Measurements from ENCODE around the gene FGF1.

FGF1 gene

DNA sequence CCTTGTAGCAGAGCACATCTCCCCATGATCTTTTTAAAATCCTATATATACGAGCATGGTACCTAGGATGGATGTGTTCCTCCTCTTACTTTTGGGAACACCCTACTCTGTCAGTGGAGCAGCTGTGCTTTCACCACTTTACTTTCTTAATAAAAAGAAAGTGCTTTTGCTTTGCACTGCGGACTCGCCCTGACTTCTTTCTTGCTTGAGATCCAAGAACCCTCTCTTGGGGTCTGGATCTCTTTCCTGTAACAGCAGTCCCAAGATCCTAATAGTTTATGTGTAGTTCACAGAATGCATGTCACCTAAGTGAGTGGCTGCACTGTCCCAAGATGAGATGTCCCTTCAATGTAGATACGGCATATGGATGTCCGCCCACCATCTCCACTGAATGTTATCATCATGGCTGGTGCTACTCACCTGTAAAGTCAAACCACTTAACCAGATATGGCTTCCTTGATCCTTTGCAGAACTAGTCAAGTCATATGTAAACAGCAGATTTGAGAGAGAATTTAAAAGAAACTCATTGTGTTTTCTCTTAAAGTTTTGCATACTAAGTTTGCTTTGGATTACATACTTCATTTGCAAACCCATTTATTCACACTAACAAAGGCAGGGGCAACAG is 1.9 kb downstream of the FGF1 start:
- H3K23ac ChIP-seq (ENCODE audit: low read length in 2 of 2) = no peak overlapping the region
- H3K4ac ChIP-seq (ENCODE audit: low read depth in 1 of 2, low read length in 2 of 2) = no peak overlapping the region
- H2BK12ac ChIP-seq (ENCODE audit: low read length in 2 of 2) = no peak overlapping the region
- H4K8ac ChIP-seq (ENCODE audit: low read length) = no peak overlapping the region
- no peaks in the 10 kb centered on the region for H3K9me3 ChIP-seq (ENCODE audit: control insufficient read depth, low read length)
- H3K4me1 ChIP-seq (ENCODE audit: control insufficient read depth, insufficient read depth, low read depth, low read length) = peaks cover 20% of the 10 kb centered on the region
- H2BK15ac ChIP-seq (ENCODE audit: low read depth, poor library complexity, severe bottlenecking) = no peak overlapping the region
- no peak overlapping the region for H3K4me2 ChIP-seq (ENCODE audit: low read length, poor library complexity, severe bottlenecking)
- H3K14ac ChIP-seq (ENCODE audit: low read length in 2 of 2) = no peak overlapping the region
- no peak for DNase-seq
- WGBS = 96% methylated on average over 4 of the region's 5 CpGs
- H3K36me3 ChIP-seq (ENCODE audit: control insufficient read depth in 1 of 2, insufficient read depth in 2 of 2, low read depth in 1 of 2, low read length in 2 of 2) = no peaks in the 10 kb centered on the region
- H3K79me1 ChIP-seq (replicated peaks; ENCODE audit: low read length, poor library complexity, severe bottlenecking) = no peaks in the 10 kb centered on the region
- no peak overlapping the region for H4K91ac ChIP-seq (ENCODE audit: low read length)
- H2AFZ ChIP-seq (ENCODE audit: low read depth, low read length) = no peak overlapping the region
- no peak overlapping the region for H2AK5ac ChIP-seq (ENCODE audit: low read length, severe bottlenecking)
- H2BK5ac ChIP-seq (ENCODE audit: low read depth, low read length, poor library complexity, severe bottlenecking) = no peak overlapping the region
- peak overlapping the region in 1 of 2 experiments; percentile 42 for H3K4me3 ChIP-seq (ENCODE audit: insufficient read depth in 1 of 2, low read depth in 1 of 2, low read length in 2 of 2)
- no peak overlapping the region for H2BK120ac ChIP-seq (ENCODE audit: low read depth, low read length)
- no peaks in the 10 kb centered on the region for H3K27me3 ChIP-seq (ENCODE audit: control insufficient read depth in 1 of 2, insufficient read depth in 1 of 2, low read length in 2 of 2)
- no peak overlapping the region for H3K27ac ChIP-seq (ENCODE audit: low read length, poor library complexity, severe bottlenecking)
- no peak overlapping the region for H3K18ac ChIP-seq (ENCODE audit: low read depth in 1 of 2, low read length in 2 of 2)
- peak overlapping the region; percentile 54 for H3K9ac ChIP-seq (ENCODE audit: low read length)

- H2BK5ac ChIP-seq (ENCODE audit: low read depth, low read length, poor library complexity, severe bottlenecking) = no peak overlapping the region
- no peak overlapping the region for H2BK120ac ChIP-seq (ENCODE audit: low read depth, low read length)
- DNase-seq = no peak
- H3K9me3 ChIP-seq (ENCODE audit: control insufficient read depth, low read length) = no peaks in the 10 kb centered on the region
- H4K91ac ChIP-seq (ENCODE audit: low read length) = no peak overlapping the region
- H3K4me3 ChIP-seq (ENCODE audit: insufficient read depth in 1 of 2, low read depth in 1 of 2, low read length in 2 of 2) = no peak overlapping the region
- no peak overlapping the region for H3K4ac ChIP-seq (ENCODE audit: low read depth in 1 of 2, low read length in 2 of 2)
- no peak overlapping the region for H3K4me2 ChIP-seq (ENCODE audit: low read length, poor library complexity, severe bottlenecking)
- peaks cover 20% of the 10 kb centered on the region for H3K4me1 ChIP-seq (ENCODE audit: control insufficient read depth, insufficient read depth, low read depth, low read length)
- no peaks in the 10 kb centered on the region for H3K27me3 ChIP-seq (ENCODE audit: control insufficient read depth in 1 of 2, insufficient read depth in 1 of 2, low read length in 2 of 2)
- H3K14ac ChIP-seq (ENCODE audit: low read length in 2 of 2) = no peak overlapping the region
- no peak overlapping the region for H4K8ac ChIP-seq (ENCODE audit: low read length)
- H2BK15ac ChIP-seq (ENCODE audit: low read depth, poor library complexity, severe bottlenecking) = no peak overlapping the region
- H3K36me3 ChIP-seq (ENCODE audit: control insufficient read depth in 1 of 2, insufficient read depth in 2 of 2, low read depth in 1 of 2, low read length in 2 of 2) = no peaks in the 10 kb centered on the region
- H3K27ac ChIP-seq (ENCODE audit: low read length, poor library complexity, severe bottlenecking) = no peak overlapping the region
- WGBS = 100% methylated on average over 2 of the region's 3 CpGs
- H2AK5ac ChIP-seq (ENCODE audit: low read length, severe bottlenecking) = no peak overlapping the region
- no peaks in the 10 kb centered on the region for H3K79me1 ChIP-seq (replicated peaks; ENCODE audit: low read length, poor library complexity, severe bottlenecking)
- H3K9ac ChIP-seq (ENCODE audit: low read length) = no peak overlapping the region
- no peak overlapping the region for H3K18ac ChIP-seq (ENCODE audit: low read depth in 1 of 2, low read length in 2 of 2)
- no peak overlapping the region for H2BK12ac ChIP-seq (ENCODE audit: low read length in 2 of 2)
- H2AFZ ChIP-seq (ENCODE audit: low read depth, low read length) = no peak overlapping the region
- no peak overlapping the region for H3K23ac ChIP-seq (ENCODE audit: low read length in 2 of 2)
Observed at GRCh38 chr5:142683116-142683515, 2.8 kb downstream of the FGF1 start.

DNA sequence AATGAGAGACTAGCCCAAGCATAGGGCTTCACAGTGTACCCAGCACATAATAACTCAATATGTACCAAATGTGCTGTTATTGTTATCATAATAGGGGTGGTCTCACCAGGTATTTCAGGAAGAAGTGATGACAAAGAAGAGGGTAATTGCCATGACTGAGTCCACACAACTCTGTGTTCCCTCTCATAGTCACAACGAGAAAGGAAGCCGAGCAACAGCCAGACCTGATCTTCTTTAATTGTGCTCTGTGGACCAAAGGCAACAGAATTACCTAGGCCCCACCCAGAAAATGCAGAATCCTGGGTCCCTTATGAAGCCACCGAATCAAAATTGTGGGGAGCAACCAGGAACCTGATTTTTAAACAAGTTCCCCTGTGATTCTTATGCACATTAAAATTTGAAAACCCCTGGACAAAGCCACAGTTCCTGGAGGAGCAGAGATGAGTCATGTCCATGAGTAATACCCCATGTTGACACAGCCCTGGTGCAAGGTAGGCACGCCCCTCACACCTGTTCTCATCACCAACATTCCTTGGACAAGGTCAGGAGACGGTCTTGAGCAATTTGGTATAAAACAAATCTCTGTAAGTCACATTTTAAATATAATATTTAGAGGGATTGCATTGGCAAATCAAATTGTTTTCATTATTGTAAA is 5.2 kb downstream of the FGF1 start:
- WGBS = 83% methylated on average over 3 of the region's 5 CpGs
- Histone ChIP-seq H3K9me3 (ENCODE audit: control insufficient read depth, low read length) (no peaks in the 10 kb centered on the region), H2BK120ac (ENCODE audit: low read depth, low read length) (no peak overlapping the region), H2BK15ac (ENCODE audit: low read depth, poor library complexity, severe bottlenecking) (no peak overlapping the region), H3K27ac (ENCODE audit: low read length, poor library complexity, severe bottlenecking) (peak overlapping the region; percentile 16), H3K4me1 (ENCODE audit: control insufficient read depth, insufficient read depth, low read depth, low read length) (peaks cover 10% of the 10 kb centered on the region), H2AK5ac (ENCODE audit: low read length, severe bottlenecking) (no peak overlapping the region), H3K4me3 (ENCODE audit: insufficient read depth in 1 of 2, low read depth in 1 of 2, low read length in 2 of 2) (no peak overlapping the region), H3K36me3 (ENCODE audit: control insufficient read depth in 1 of 2, insufficient read depth in 2 of 2, low read depth in 1 of 2, low read length in 2 of 2) (no peaks in the 10 kb centered on the region), H3K18ac (ENCODE audit: low read depth in 1 of 2, low read length in 2 of 2) (no peak overlapping the region), H3K27me3 (ENCODE audit: control insufficient read depth in 1 of 2, insufficient read depth in 1 of 2, low read length in 2 of 2) (no peaks in the 10 kb centered on the region), H3K4ac (ENCODE audit: low read depth in 1 of 2, low read length in 2 of 2) (no peak overlapping the region), H3K79me1 (replicated peaks; ENCODE audit: low read length, poor library complexity, severe bottlenecking) (no peaks in the 10 kb centered on the region), H3K23ac (ENCODE audit: low read length in 2 of 2) (no peak overlapping the region), H3K9ac (ENCODE audit: low read length) (no peak overlapping the region), H4K91ac (ENCODE audit: low read length) (no peak overlapping the region), H2BK12ac (ENCODE audit: low read length in 2 of 2) (no peak overlapping the region), H2BK5ac (ENCODE audit: low read depth, low read length, poor library complexity, severe bottlenecking) (no peak overlapping the region), H4K8ac (ENCODE audit: low read length) (no peak overlapping the region), H2AFZ (ENCODE audit: low read depth, low read length) (no peak overlapping the region), H3K4me2 (ENCODE audit: low read length, poor library complexity, severe bottlenecking) (no peak overlapping the region), H3K14ac (ENCODE audit: low read length in 2 of 2) (no peak overlapping the region)
- peak; percentile 36 for DNase-seq

GRCh38 chr5:142679744-142680143 is 6.1 kb downstream of the FGF1 start:
- H3K4me3 ChIP-seq (ENCODE audit: insufficient read depth in 1 of 2, low read depth in 1 of 2, low read length in 2 of 2) = no peak overlapping the region
- no peak overlapping the region for H2AK5ac ChIP-seq (ENCODE audit: low read length, severe bottlenecking)
- H2BK12ac ChIP-seq (ENCODE audit: low read length in 2 of 2) = no peak overlapping the region
- H3K23ac ChIP-seq (ENCODE audit: low read length in 2 of 2) = no peak overlapping the region
- no peaks in the 10 kb centered on the region for H3K36me3 ChIP-seq (ENCODE audit: control insufficient read depth in 1 of 2, insufficient read depth in 2 of 2, low read depth in 1 of 2, low read length in 2 of 2)
- no peak overlapping the region for H3K4ac ChIP-seq (ENCODE audit: low read depth in 1 of 2, low read length in 2 of 2)
- H3K79me1 ChIP-seq (replicated peaks; ENCODE audit: low read length, poor library complexity, severe bottlenecking) = no peaks in the 10 kb centered on the region
- no peak overlapping the region for H3K14ac ChIP-seq (ENCODE audit: low read length in 2 of 2)
- peaks cover 7% of the 10 kb centered on the region for H3K4me1 ChIP-seq (ENCODE audit: control insufficient read depth, insufficient read depth, low read depth, low read length)
- H3K9ac ChIP-seq (ENCODE audit: low read length) = no peak overlapping the region
- no peak for DNase-seq
- H3K9me3 ChIP-seq (ENCODE audit: control insufficient read depth, low read length) = no peaks in the 10 kb centered on the region
- H4K91ac ChIP-seq (ENCODE audit: low read length) = no peak overlapping the region
- no peak overlapping the region for H2BK15ac ChIP-seq (ENCODE audit: low read depth, poor library complexity, severe bottlenecking)
- H3K27me3 ChIP-seq (ENCODE audit: control insufficient read depth in 1 of 2, insufficient read depth in 1 of 2, low read length in 2 of 2) = no peaks in the 10 kb centered on the region
- H2AFZ ChIP-seq (ENCODE audit: low read depth, low read length) = no peak overlapping the region
- H2BK120ac ChIP-seq (ENCODE audit: low read depth, low read length) = no peak overlapping the region
- H4K8ac ChIP-seq (ENCODE audit: low read length) = no peak overlapping the region
- no peak overlapping the region for H3K18ac ChIP-seq (ENCODE audit: low read depth in 1 of 2, low read length in 2 of 2)
- no peak overlapping the region for H3K4me2 ChIP-seq (ENCODE audit: low read length, poor library complexity, severe bottlenecking)
- 100% methylated on average over 2 of the region's 2 CpGs for WGBS
- no peak overlapping the region for H2BK5ac ChIP-seq (ENCODE audit: low read depth, low read length, poor library complexity, severe bottlenecking)
- no peak overlapping the region for H3K27ac ChIP-seq (ENCODE audit: low read length, poor library complexity, severe bottlenecking)
